BJ (cell line): ENCODE results near the gene OSBPL7. TPM values are rescaled to one million over a fixed set of nuclear protein-coding genes. Genes with fewer than 3 reads are reported as not detected.

Source experiments
- CTCF ChIA-PET: fragments of 350-600 bp; formaldehyde crosslinking; extraction: SDS; loops from one replicate; lab custom pipeline; 2021; ENCODE audit warnings: antibody characterized with exemption, inconsistent platforms; lab: Yijun Ruan, JAX
- POLR2A ChIA-PET: fragments of 300-600 bp; sonication (Branson Sonifier 250); formaldehyde crosslinking; extraction: SDS; loops from one replicate; lab custom pipeline; 2021; ENCODE audit warnings: antibody characterized with exemption; lab: Charles Lee
- DNase-seq: peaks from one replicate; pipeline ENCODE4 v3.0.0-alpha.2; 2011; ENCODE audit warnings: low read depth
- H3K27me3 ChIP-seq: 2 replicates; pipeline ENCODE4 v1.6.0; 2011; ENCODE audit warnings: low read length; ENCODE audit not compliant: control insufficient read depth, insufficient read depth
- H3K36me3 ChIP-seq: 2 replicates; pipeline ENCODE4 v1.5.1; 2011; ENCODE audit warnings: low read length; ENCODE audit not compliant: control insufficient read depth, insufficient read depth
- H3K4me3 ChIP-seq: 2 replicates; pipeline ENCODE4 v1.5.1; 2011; ENCODE audit warnings: low read depth, mild to moderate bottlenecking, control low read depth, low read length
- CTCF ChIP-seq: IDR thresholded peaks from 2 replicates; pipeline ENCODE4 v1.5.1; 2011; ENCODE audit warnings: low read depth, mild to moderate bottlenecking, control low read depth, inconsistent platforms, low read length, moderate library complexity; ENCODE audit not compliant: insufficient read depth
- polyA plus RNA-seq: library from polyadenylated mRNA; depleted of rRNA; stranded (reverse); fragments of >200 nt; gene quantifications from 2 replicates; pipeline ENCODE4 v1.2.3, GENCODE V29; 2011

OSBPL7 gene
- polyA plus RNA-seq, 1 experiment = 7.6 TPM

- Histone ChIP-seq H3K36me3 (no peaks in the 10 kb centered on the region), H3K4me3 (no peak overlapping the region), H3K27me3 (peaks cover 22% of the 10 kb centered on the region)
- peak; percentile 43 for TF ChIP-seq CTCF
- POLR2A ChIA-PET = interaction anchor here (0.6 kb wide), 1 partner anchor 50 kb away, joined by 5 read pairs; no protein-coding TSS in a partner anchor
- no peak for DNase-seq
- CTCF ChIA-PET = interaction anchor here (0.9 to 20.0 kb wide), 8 partner anchors 11 to 174 kb away, joined by 3 to 875 read pairs (median 4); partner anchors contain the start of genes PRR15L, SP2 and SP6
These were observed 26.0 kb upstream of the OSBPL7 start for GRCh38 chr17:47847341-47848197.

- ChIA-PET CTCF (interaction anchor here (0.9 to 20.0 kb wide), 8 partner anchors 12 to 175 kb away, joined by 3 to 875 read pairs (median 6); partner anchors contain the start of genes LRRC46, MRPL10, PRR15L and SP2), POLR2A (interaction anchor here (0.6 kb wide), 1 partner anchor 51 kb away, joined by 5 read pairs; no protein-coding TSS in a partner anchor)
- TF ChIP-seq CTCF = no peak
- Histone ChIP-seq H3K27me3 (peaks cover 16% of the 10 kb centered on the region), H3K36me3 (no peaks in the 10 kb centered on the region), H3K4me3 (no peak overlapping the region)
- DNase-seq = no peak
These were observed 25.2 kb upstream of the OSBPL7 start for GRCh38 chr17:47846716-47847340.

GRCh38 chr17:47845716-47846075 lies 24.1 kb upstream of the OSBPL7 start:
- Histone ChIP-seq H3K27me3 (peaks cover 14% of the 10 kb centered on the region), H3K4me3 (no peak overlapping the region), H3K36me3 (no peaks in the 10 kb centered on the region)
- no peak for DNase-seq
- no peak for TF ChIP-seq CTCF
- ChIA-PET POLR2A (no interaction called here), CTCF (interaction anchor here (0.7 to 20.0 kb wide), 9 partner anchors 9 to 173 kb away, joined by 3 to 875 read pairs (median 7); partner anchors contain the start of genes CDK5RAP3, LRRC46, MRPL10 and SP2)

- Histone ChIP-seq H3K36me3 (no peaks in the 10 kb centered on the region), H3K4me3 (no peak overlapping the region), H3K27me3 (peaks cover 14% of the 10 kb centered on the region)
- DNase-seq = no peak
- TF ChIP-seq CTCF = peak; percentile 53
- CTCF ChIA-PET = interaction anchor here (0.6 to 20.0 kb wide), 15 partner anchors 9 to 173 kb away, joined by 3 to 875 read pairs (median 4); partner anchors contain the start of genes CDK5RAP3, LRRC46, MRPL10 and SP2
- POLR2A ChIA-PET = no interaction called here
These were observed 23.5 kb upstream of the OSBPL7 start for GRCh38 chr17:47844814-47845715.
